IPS-20b (cell line): ENCODE measurements around the gene ITGAL.
A peak's percentile ranks its signal among the peaks of the same experiment; 100 is the strongest.

Experiments
- H3K27ac ChIP-seq: one replicate; pipeline ENCODE4 v1.5.1; 2013; ENCODE audit warnings: low read length
- H3K27me3 ChIP-seq: 2 replicates; pipeline ENCODE4 v1.6.1; 2013; ENCODE audit warnings: mild to moderate bottlenecking, low read length, inconsistent platforms; ENCODE audit not compliant: insufficient read depth
- H3K36me3 ChIP-seq: 2 replicates; pipeline ENCODE4 v1.6.1; 2013; ENCODE audit warnings: low read depth, mild to moderate bottlenecking, inconsistent platforms, low read length, moderate library complexity; ENCODE audit not compliant: insufficient read depth
- H3K4me1 ChIP-seq: 2 replicates; pipeline ENCODE4 v1.6.1; 2013; ENCODE audit warnings: mild to moderate bottlenecking, control low read depth, inconsistent platforms, low read length, moderate library complexity; ENCODE audit not compliant: insufficient read depth
- H3K4me3 ChIP-seq: 2 replicates; pipeline ENCODE4 v1.5.1; 2013; ENCODE audit warnings: mild to moderate bottlenecking, low read length, inconsistent platforms
- H3K9ac ChIP-seq: 2 replicates; pipeline ENCODE4 v1.6.1; 2013; ENCODE audit warnings: low read depth, mild to moderate bottlenecking, inconsistent platforms, low read length, moderate library complexity
- H3K9me3 ChIP-seq: 2 replicates; pipeline ENCODE4 v1.6.1; 2013; ENCODE audit warnings: mild to moderate bottlenecking, low read depth, low read length, inconsistent platforms; ENCODE audit not compliant: insufficient read depth

ITGAL gene

DNA sequence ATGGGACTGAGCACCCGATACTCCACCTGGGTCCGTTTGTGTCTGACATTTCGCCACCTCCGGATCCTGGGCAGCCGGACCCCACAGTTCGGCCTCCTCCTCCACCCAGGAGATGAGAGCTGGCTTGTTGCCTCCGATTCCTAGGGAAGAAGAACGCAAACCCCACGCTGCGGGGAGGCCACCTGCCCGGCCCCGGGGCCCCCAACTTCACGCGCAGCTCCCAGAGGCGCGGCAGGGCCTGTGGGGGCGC is 85.1 kb downstream of the ITGAL start:
- Histone ChIP-seq H3K4me3 (peak overlapping the region; percentile 81), H3K9ac (peak overlapping the region; percentile 82), H3K36me3 (peaks cover 21% of the 10 kb centered on the region), H3K9me3 (no peaks in the 10 kb centered on the region), H3K27me3 (no peaks in the 10 kb centered on the region), H3K4me1 (0 out of 2 replicates have a peak, but pooled peaks cover 6% of the 10 kb centered on the region), H3K27ac (peak overlapping the region; percentile 3)

DNA sequence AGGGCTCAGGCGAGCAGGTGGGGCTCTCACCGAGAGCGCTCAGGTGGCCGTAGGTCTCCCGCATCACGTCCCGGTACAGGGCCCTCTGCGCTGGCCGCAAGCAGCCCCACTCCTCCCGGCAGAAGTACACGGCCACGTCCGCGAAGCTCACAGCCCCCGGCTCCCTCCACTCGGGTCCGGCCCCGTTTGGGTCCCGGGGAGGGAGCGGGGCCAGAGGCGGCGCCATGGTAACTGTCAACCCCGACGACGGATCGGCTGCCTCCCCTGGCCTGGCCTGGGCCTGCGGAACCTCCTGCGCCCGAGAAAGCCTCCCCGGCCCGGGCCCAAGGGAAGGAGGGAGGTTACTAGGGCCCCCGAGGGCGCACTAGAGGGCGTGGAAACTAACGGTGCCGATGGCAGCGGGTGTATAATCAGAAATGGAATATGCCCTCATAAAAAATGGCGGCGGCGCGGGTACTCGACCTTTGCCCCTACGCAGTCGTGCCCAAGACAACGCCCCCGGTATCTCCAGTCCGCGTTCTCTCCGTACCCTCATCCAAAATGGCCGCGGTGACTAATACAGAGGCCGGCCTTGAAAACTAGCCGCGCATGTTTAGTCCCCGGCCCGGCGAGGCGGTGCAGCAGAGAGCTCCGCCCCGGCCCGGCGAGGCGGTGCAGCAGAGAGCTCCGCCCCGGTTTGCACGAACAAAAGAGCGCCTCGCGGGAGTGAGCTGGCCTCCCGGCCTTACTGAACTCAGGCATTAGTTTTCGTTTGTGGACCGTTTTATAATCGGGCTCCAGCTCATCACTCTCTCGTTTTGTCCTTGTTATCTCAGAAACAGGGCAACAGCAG is 85.6 kb downstream of the ITGAL start, which contains the start of gene ZNF764:
TSS of gene ZNF764 (minus strand) at position 418 of the 832 bp plus-strand sequence. CDS start at position 226, 192 bp downstream.
- Histone ChIP-seq H3K4me3 (peak within 1 kb of the TSS; percentile 81), H3K9me3 (no peaks in the 10 kb centered on the region), H3K36me3 (peaks cover 21% of the 10 kb centered on the region), H3K27me3 (no peaks in the 10 kb centered on the region), H3K9ac (peak within 1 kb of the TSS; percentile 82), H3K4me1 (0 out of 2 replicates have a peak, but pooled peaks cover 6% of the 10 kb centered on the region), H3K27ac (peak within 1 kb of the TSS; percentile 59)

DNA sequence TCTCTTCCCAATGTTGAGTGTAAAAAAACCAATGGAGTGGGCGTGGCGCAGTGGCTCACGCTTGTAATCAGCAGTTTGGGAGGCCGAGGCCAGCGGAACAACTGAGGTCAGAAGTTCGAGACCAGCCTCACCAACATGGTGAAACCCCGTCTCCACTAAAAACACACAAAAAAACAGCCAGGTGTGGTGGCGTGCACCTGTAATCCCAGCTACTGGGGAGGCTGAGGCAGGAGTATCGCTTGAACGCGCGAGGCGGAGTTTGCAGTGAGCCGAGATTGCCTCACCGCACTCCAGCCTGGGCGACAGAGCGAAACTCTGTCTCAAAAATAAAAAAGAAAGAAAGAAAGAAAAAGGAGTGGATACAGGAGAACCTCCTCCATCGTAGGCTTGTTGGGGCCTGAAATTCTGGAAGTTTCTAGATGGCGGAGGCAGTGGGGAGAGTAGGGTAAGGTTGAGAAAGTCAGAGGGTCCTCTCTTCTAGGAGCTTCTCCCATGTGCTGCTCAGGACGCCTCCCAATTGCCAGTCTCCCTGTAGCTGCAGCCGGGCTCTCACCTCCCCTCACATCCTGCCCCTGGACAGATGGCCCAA is 86.3 kb downstream of the ITGAL start:
- peak overlapping the region; percentile 69; the same call in 1 of the 2 replicates for H3K9ac ChIP-seq
- H3K36me3 ChIP-seq, result peaks cover 14% of the 10 kb centered on the region
- peak overlapping the region; percentile 54 for H3K4me3 ChIP-seq
- H3K4me1 ChIP-seq, result 0 out of 2 replicates have a peak, but pooled peaks cover 6% of the 10 kb centered on the region
- H3K27me3 ChIP-seq, result no peaks in the 10 kb centered on the region
- H3K9me3 ChIP-seq, result no peaks in the 10 kb centered on the region
- peak overlapping the region; percentile 59 for H3K27ac ChIP-seq

DNA sequence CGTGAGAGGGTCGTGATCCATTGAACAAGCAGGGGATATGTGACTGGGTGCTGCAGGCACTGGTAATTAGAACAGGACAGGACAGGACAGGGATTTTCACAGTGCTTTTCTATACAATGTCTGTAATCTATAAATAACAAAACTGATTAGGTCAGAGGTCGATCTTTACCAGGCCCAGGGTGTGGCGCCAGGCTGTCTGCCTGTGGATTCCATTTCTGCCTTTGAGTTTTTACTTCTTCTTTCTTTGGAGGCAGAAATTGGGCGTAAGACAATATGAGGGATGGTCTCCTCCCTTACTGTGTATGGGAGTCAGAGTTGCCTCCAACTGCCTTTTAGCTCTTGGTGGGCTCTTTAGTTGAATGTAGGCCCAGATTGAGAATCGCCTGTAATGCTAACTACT is 87.1 kb downstream of the ITGAL start:
- H3K4me1 ChIP-seq, result 0 out of 2 replicates have a peak, but pooled peaks cover 6% of the 10 kb centered on the region
- no peak overlapping the region for H3K27ac ChIP-seq

DNA sequence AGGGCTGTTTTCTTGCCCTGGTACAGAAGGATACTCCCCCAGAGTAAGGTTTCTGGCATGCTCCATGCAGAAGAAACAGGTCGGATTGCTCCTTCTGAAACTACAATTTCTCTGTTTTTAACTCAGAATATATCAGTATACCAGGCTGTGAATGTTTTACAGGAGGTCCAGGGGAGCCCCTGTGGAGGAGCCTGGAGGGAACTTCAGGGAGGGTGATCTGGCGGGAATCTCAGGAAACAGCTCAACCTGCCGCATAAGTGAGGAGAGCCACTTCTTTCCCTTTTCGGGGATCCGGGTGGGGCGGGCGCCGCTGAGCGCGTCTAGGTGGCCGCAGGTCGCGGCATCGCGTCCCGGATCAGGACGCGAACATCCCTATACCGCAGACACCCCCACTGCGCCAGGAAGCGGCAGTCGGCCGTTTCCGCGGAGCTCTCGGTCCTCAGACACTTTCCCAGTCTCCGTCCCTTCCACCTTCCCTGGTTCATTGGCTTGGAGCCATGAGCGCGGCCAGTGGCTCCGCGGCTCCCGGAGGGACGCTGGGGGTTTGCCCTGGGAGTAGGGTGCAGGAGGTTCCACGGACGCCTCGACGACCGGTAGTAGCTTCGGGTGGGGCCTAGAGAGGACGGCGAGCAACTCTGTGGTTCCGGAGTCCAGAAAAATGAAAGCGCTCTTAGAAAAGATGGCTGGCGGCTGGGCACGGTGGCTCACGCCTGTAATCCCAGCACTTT is 88.7 kb downstream of the ITGAL start:
- Histone ChIP-seq H3K9ac (no peak overlapping the region), H3K9me3 (no peaks in the 10 kb centered on the region), H3K27me3 (no peaks in the 10 kb centered on the region), H3K4me3 (no peak overlapping the region), H3K4me1 (0 out of 2 replicates have a peak, but pooled peaks cover 4% of the 10 kb centered on the region), H3K27ac (no peak overlapping the region), H3K36me3 (no peaks in the 10 kb centered on the region)

More for the DNA sequence above, 87.1 kb downstream of the ITGAL start:
- H3K9me3 ChIP-seq, result no peaks in the 10 kb centered on the region
- H3K36me3 ChIP-seq, result peaks cover 6% of the 10 kb centered on the region
- no peak overlapping the region for H3K4me3 ChIP-seq
- H3K9ac ChIP-seq, result no peak overlapping the region
- no peaks in the 10 kb centered on the region for H3K27me3 ChIP-seq

DNA sequence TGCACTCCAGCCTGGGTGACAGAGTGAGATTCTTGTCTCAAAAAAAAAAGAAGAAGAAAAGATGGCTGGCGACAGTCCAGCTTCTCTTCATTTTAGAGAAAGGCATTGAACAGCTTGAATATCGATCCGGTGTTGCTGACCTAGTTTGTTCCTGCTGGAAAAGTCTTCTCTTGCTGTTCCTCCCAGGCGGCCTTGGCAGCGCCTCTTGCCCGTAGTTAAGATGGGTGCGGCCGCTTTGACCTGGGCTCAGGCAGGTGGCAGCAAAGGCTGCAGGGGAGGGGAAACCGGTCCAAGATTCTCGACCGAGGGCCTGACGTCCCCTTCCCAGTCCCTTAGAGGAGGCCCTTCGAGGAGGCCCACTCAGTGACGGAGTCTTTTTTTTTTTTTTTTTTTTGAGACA is 89.5 kb downstream of the ITGAL start:
- Histone ChIP-seq H3K4me3 (no peak overlapping the region), H3K36me3 (no peaks in the 10 kb centered on the region), H3K9me3 (no peaks in the 10 kb centered on the region), H3K27me3 (no peaks in the 10 kb centered on the region), H3K9ac (no peak overlapping the region), H3K4me1 (0 out of 2 replicates have a peak, but pooled peaks cover 3% of the 10 kb centered on the region), H3K27ac (no peak overlapping the region)

DNA sequence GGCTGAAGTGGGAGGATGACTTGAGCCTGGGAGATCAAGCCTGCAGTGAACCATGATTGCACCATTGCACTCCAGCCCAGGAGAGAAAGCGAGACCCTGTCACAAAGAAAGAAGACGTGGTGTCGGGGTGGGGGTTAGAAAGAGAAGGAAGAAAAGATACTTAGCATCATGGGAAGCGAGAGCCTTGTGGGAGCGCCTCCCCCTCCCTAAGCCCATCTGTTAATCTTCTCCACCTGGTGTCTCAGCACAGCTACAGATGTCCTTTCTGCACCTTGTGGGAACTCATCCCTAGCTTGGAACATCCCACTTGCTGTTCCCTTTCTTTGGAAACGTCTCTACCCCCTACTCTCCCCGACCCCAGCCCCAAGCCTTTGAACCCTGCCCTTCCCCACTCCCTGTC is 93.0 kb downstream of the ITGAL start:
- H3K36me3 ChIP-seq, result no peaks in the 10 kb centered on the region
- peaks cover 6% of the 10 kb centered on the region for H3K4me1 ChIP-seq
- no peak overlapping the region for H3K9ac ChIP-seq
- H3K27me3 ChIP-seq, result no peaks in the 10 kb centered on the region
- H3K4me3 ChIP-seq, result no peak overlapping the region
- no peak overlapping the region for H3K27ac ChIP-seq
- H3K9me3 ChIP-seq, result no peaks in the 10 kb centered on the region

DNA sequence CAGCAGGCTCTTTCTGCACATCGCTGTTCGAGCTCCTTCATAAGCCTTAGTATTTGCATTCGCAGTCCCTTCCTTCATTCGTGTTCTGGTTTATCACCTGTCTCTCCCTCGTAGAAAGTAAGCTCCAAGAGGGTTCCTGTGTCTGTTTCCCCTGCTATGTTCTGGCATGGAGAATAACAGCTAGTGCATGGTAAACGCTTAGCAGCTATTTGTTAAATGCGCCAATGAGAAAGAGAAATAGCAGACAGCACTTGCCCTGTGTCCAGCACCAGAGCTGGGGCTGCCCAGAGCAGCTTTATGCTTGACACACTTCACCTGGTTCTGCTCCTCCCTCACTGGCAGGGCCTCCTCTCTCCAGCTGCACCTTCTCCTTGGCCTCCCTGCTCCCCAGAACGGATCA is 93.4 kb downstream of the ITGAL start:
- peaks cover 5% of the 10 kb centered on the region for H3K4me1 ChIP-seq
- no peak overlapping the region for H3K4me3 ChIP-seq
- H3K36me3 ChIP-seq, result no peaks in the 10 kb centered on the region
- H3K9ac ChIP-seq, result no peak overlapping the region
- H3K27me3 ChIP-seq, result no peaks in the 10 kb centered on the region
- no peaks in the 10 kb centered on the region for H3K9me3 ChIP-seq
- H3K27ac ChIP-seq, result no peak overlapping the region

DNA sequence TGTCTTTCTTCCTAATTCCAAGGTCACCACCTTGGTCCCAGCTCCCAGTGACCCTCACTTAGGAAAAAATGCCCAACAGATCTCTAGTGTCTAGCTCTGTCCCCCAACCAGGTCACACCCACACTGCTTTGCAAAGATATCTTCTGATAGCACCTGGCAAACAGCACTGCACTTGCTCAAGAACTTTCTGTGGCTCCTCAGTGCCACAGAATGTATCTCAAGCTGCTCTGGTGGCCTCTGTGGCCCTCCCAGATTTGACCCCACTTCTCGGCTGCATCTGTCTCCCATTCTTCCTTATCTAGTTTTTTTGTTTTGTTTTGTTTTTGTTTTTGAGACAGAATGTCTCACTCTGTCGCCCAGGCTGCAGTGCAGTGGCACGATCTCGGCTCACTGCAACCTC is 94.0 kb downstream of the ITGAL start:
- no peaks in the 10 kb centered on the region for H3K9me3 ChIP-seq
- peaks cover 3% of the 10 kb centered on the region for H3K4me1 ChIP-seq
- H3K4me3 ChIP-seq, result no peak overlapping the region
- H3K27me3 ChIP-seq, result no peaks in the 10 kb centered on the region
- no peaks in the 10 kb centered on the region for H3K36me3 ChIP-seq
- no peak overlapping the region for H3K9ac ChIP-seq
- H3K27ac ChIP-seq, result no peak overlapping the region

DNA sequence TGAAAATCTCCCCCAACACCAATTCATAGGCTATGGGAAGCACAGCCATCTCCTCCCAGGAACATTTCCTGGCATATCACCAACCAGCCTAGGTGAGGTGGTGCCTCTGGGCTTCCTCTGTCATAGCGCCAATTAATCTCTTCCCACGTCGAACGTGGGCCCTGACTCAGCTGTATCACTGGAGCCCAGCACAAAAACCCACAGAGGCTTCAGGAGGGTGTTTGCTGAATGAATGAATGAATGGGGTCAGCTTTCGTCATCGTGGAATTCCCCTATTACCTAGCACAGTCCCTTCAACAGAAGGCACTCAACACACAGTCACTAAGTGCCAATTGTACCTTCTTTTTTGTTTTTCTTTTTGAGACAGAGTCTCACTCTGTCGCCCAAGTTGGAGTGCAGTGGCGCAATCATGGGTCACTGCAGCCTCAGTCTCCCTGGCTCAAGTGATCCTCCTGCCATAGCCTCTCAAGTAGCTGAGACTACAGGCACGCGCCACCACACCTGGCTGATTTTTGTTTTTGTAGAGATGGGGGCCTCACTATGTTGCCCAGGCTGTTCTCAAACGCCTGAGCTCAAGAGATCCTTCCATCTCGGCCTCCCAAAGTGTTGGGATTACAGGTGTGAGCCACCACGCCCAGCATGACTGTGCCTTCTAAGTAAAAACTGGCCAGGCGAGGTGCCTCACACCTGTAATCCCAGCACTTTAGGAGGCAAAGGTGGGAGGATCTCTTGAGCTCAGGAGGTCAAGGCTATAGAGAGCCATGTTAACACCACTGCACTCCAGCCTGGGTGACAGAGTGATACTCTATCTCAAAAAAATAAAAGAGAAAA is 94.8 kb downstream of the ITGAL start:
- no peak overlapping the region for H3K4me3 ChIP-seq
- no peaks in the 10 kb centered on the region for H3K27me3 ChIP-seq
- H3K9me3 ChIP-seq, result no peaks in the 10 kb centered on the region
- H3K4me1 ChIP-seq, result peaks cover 3% of the 10 kb centered on the region
- no peaks in the 10 kb centered on the region for H3K36me3 ChIP-seq
- H3K9ac ChIP-seq, result no peak overlapping the region
- H3K27ac ChIP-seq, result no peak overlapping the region

DNA sequence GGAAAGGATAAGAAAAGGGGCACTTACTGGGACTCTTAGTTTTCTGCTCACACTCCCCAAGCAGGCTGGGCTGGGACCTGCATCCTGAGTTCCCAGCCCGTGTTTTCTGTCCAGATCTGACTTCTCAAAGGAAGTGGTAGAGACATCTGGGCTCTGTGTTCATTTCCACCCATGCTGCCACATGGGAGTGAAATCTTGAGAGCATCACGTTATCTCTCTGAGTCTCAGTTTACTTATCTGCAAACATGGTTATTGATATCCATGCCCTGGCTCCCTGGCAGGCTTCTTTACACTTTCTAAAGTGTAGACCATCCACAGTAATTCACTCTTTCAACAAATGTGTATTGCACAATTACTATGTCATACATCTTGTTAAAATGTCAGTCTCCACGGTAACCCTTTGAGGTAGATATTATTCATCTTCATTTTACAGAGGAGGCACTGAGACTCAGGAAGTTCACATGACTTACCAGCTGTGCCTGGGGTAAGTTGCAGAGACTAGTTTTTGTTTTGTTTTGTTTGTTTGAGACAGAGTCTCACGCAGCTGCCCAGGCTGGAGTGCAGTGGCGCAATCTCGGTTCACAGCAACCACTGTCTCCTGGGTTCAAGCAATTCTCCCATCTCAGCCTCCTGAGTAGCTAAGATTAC is 95.6 kb downstream of the ITGAL start:
- Histone ChIP-seq H3K4me1 (peaks cover 3% of the 10 kb centered on the region), H3K27ac (no peak overlapping the region), H3K36me3 (no peaks in the 10 kb centered on the region), H3K9ac (no peak overlapping the region), H3K27me3 (no peaks in the 10 kb centered on the region), H3K9me3 (no peaks in the 10 kb centered on the region), H3K4me3 (no peak overlapping the region)
